Measurements from ENCODE around the gene UXS1.

DNA sequence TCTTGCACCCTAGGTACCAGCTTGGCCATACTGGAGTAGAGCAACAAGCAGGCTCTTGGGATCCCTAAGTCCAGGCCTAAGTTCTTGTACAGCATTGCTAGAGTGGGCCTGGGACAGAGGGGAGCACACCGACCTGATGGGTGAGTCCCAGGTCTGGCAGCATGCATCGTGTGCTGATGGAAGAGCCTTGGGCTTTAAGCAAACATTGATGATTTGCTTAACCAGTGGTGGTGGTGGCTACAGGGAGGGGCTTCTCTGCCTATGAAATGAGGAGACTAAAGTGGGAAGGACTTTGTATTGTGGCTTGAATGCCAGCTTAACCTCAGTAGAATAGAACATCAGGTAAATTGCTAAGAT, 39.2 kb upstream of the UXS1 start:
- TF ChIP-seq, protein P1, sequence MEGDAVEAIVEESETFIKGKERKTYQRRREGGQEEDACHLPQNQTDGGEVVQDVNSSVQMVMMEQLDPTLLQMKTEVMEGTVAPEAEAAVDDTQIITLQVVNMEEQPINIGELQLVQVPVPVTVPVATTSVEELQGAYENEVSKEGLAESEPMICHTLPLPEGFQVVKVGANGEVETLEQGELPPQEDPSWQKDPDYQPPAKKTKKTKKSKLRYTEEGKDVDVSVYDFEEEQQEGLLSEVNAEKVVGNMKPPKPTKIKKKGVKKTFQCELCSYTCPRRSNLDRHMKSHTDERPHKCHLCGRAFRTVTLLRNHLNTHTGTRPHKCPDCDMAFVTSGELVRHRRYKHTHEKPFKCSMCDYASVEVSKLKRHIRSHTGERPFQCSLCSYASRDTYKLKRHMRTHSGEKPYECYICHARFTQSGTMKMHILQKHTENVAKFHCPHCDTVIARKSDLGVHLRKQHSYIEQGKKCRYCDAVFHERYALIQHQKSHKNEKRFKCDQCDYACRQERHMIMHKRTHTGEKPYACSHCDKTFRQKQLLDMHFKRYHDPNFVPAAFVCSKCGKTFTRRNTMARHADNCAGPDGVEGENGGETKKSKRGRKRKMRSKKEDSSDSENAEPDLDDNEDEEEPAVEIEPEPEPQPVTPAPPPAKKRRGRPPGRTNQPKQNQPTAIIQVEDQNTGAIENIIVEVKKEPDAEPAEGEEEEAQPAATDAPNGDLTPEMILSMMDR (conservative IDR thresholded peaks at IDR 0.05 in 1 of 2, IDR thresholded peaks at IDR 0.05 in 1 of 2; ENCODE audit: extremely low read depth in 1 of 2, insufficient read depth in 1 of 2, low read depth in 1 of 2, low read length in 2 of 2), result no peak
- TF ChIP-seq EZH2 (IDR thresholded peaks at IDR 0.05; ENCODE audit: borderline replicate concordance, low read length), result no peak

All from mammary epithelial cell (primary cell).